Smooth muscle cell (in vitro differentiated cells): ENCODE data around the gene CFAP57. TPM values are rescaled to one million over a fixed set of nuclear protein-coding genes. Genes with fewer than 3 reads are reported as not detected.

Source experiments
- DNase-seq: peaks from one replicate; lab custom pipeline; 2025; ENCODE audit not compliant: unreplicated experiment; lab: John Stamatoyannopoulos, UW
- H2AFZ ChIP-seq: fragments of 200-600 bp; sonication (generic); 2 replicates; pipeline ENCODE4 v1.6.0; 2016; ENCODE audit warnings: antibody characterized with exemption, low read depth, mild to moderate bottlenecking
- H3F3A ChIP-seq: fragments of 200-600 bp; sonication (generic); 2 replicates; pipeline ENCODE4 v1.6.0; 2017; ENCODE audit warnings: antibody characterized with exemption, low read depth
- H3K27ac ChIP-seq: fragments of 200-600 bp; sonication (generic); 2 replicates; pipeline ENCODE4 v1.5.1; 2016; ENCODE audit warnings: low read depth, mild to moderate bottlenecking
- H3K27me3 ChIP-seq: fragments of 200-600 bp; sonication (generic); 2 replicates; pipeline ENCODE4 v1.6.1; 2016; ENCODE audit warnings: low read depth, mild to moderate bottlenecking
- H3K36me3 ChIP-seq: fragments of 200-600 bp; sonication (generic); 2 replicates; pipeline ENCODE4 v1.5.1; 2016; ENCODE audit warnings: low read depth
- H3K4me1 ChIP-seq: fragments of 200-600 bp; sonication (generic); 2 replicates; pipeline ENCODE4 v1.5.1; 2016; ENCODE audit warnings: low read depth
- H3K4me2 ChIP-seq: fragments of 200-600 bp; sonication (generic); 2 replicates; pipeline ENCODE4 v1.6.0; 2016; ENCODE audit warnings: mild to moderate bottlenecking
- H3K4me3 ChIP-seq: fragments of 200-600 bp; sonication (generic); 2 replicates; pipeline ENCODE4 v1.5.1; 2016; ENCODE audit warnings: mild to moderate bottlenecking
- H3K79me2 ChIP-seq: fragments of 200-600 bp; sonication (generic); 2 replicates; pipeline ENCODE4 v1.6.0; 2016; ENCODE audit warnings: low read depth, mild to moderate bottlenecking
- H3K9ac ChIP-seq: fragments of 200-600 bp; sonication (generic); 2 replicates; pipeline ENCODE4 v1.6.0; 2016; ENCODE audit warnings: low read depth
- H3K9me3 ChIP-seq: fragments of 200-600 bp; sonication (generic); replicated peaks from 2 replicates; pipeline ENCODE4 v1.5.1; 2016; ENCODE audit warnings: low read depth
- H4K20me1 ChIP-seq: fragments of 200-600 bp; sonication (generic); 2 replicates; pipeline ENCODE4 v1.6.0; 2016; ENCODE audit warnings: low read depth
- WGBS: methylation state at CpG from one replicate; pipeline ENCODE4 v1.1.7; 2016; ENCODE audit warnings: low lambda C conversion rate; 5-methylcytosine and 5-hydroxymethylcytosine counted together
- polyA plus RNA-seq: library from polyadenylated mRNA; unstranded; fragments of >200 nt; fragmentation: Nextera tagmentation; extraction: Ambion mirVana; gene quantifications from 2 replicates; pipeline ENCODE4 v1.2.1, GENCODE V29; 2016
- total RNA-seq: library from RNA; depleted of rRNA; stranded (reverse); fragments of >200 nt; gene quantifications from 2 replicates; pipeline ENCODE4 v1.2.3, GENCODE V29; 2014
- TF ChIP-seq, protein P1 (sequence below): fragments of 200-600 bp; sonication (generic); IDR thresholded peaks from 2 replicates; pipeline ENCODE4 v1.5.1; 2017; ENCODE audit warnings: borderline replicate concordance, mild to moderate bottlenecking, antibody characterized with exemption; ENCODE audit not compliant: insufficient read depth, poor library complexity, severe bottlenecking

CFAP57 gene
- total and polyA plus RNA-seq, 2 experiments from 2014 or later, result 0.22 TPM; not detected in 1

DNA sequence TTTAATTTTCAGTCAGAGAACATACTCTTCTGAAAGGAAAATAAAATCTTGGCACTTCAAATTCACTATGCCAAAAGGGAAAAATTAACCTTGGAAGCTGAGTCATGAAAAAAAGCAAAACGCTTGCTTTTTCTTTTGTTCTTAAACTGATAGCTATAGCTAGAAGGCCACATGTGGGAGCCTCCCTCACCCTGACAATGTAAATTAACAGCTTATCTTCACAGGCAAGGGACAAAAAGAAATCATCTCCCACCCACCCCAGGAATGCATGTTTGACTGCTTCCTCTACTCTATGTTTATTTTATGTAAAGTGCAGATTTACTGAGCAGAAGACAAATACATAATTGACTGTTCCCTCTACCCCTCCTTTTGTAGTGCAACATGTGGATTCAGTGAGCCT, 38.1 kb upstream of the CFAP57 start:
- Histone ChIP-seq H3K9me3 (no peaks in the 10 kb centered on the region), H2AFZ (no peak overlapping the region), H3K27me3 (no peaks in the 10 kb centered on the region), H3K36me3 (no peaks in the 10 kb centered on the region), H3F3A (no peaks in the 10 kb centered on the region), H3K79me2 (no peaks in the 10 kb centered on the region), H3K4me3 (no peak overlapping the region), H3K27ac (no peak overlapping the region), H3K4me2 (no peak overlapping the region), H3K9ac (no peak overlapping the region), H4K20me1 (no peaks in the 10 kb centered on the region), H3K4me1 (no peaks in the 10 kb centered on the region)
- 63% methylated on average over 1 of the region's 1 CpG for WGBS
- TF ChIP-seq, protein P1, sequence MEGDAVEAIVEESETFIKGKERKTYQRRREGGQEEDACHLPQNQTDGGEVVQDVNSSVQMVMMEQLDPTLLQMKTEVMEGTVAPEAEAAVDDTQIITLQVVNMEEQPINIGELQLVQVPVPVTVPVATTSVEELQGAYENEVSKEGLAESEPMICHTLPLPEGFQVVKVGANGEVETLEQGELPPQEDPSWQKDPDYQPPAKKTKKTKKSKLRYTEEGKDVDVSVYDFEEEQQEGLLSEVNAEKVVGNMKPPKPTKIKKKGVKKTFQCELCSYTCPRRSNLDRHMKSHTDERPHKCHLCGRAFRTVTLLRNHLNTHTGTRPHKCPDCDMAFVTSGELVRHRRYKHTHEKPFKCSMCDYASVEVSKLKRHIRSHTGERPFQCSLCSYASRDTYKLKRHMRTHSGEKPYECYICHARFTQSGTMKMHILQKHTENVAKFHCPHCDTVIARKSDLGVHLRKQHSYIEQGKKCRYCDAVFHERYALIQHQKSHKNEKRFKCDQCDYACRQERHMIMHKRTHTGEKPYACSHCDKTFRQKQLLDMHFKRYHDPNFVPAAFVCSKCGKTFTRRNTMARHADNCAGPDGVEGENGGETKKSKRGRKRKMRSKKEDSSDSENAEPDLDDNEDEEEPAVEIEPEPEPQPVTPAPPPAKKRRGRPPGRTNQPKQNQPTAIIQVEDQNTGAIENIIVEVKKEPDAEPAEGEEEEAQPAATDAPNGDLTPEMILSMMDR, result no peak
- DNase-seq, result no peak

DNA sequence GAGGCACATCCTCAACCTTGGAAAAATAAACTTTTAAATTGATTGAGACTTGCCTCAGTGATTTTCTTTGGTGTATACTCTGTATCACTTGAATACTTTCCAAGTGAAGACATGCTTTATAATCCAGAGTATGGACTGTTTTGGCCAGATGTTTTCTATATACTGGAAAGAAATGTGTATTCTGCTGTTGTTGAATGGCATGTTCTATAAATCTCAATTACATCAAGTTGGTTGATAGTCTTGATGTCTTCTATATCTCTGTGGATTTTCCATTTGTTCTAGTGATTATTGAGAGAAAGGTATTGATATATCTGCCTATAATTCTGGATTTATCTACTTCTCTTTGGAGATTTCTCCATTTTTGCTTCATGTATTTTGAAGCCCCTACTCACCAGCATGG, 37.5 kb upstream of the CFAP57 start:
- no peaks in the 10 kb centered on the region for H3K9me3 ChIP-seq

DNA sequence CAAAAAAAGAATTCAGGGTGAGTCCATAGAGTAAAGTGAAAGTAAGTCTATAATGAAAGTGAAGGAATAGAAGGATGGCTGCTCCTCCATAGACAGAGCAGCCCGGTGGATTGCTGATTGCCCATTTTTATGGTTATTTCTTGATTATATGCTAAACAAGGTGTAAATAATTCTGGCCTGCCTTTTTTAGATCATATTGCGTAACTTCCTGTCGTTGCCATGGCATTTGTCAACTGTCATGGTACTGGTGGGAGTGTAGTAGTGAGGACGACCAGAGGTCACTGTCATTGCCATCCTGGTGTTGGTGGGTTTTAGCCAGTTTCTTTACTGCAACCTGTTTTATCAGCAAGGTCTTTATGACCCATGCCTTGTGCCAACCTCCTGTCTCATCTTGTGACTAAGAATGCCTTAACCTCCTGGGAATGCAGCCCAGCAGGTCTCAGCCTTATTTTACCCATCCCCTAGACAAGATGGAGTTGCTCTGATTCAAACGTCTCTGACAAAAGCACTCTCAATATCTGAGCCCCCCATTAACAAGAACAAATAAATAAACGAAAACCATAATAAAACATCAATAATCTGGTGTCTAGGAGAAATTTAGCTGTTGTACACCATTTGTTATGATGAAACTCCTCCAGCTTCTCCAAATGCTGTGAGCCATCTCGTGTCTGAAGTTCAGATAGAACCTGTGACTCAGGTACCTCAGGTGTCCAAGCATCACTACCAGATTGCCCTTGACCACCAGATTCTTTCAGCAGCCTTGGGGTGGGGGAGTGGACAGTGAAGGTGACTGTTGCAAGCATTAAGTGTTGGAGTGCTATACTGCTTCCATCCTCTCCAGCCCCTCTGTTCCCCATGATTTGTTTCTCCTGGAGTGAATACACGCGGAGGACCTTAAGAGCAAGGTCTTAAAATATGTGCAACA, 36.0 kb upstream of the CFAP57 start:
- H4K20me1 ChIP-seq, result no peaks in the 10 kb centered on the region
- no peaks in the 10 kb centered on the region for H3K27me3 ChIP-seq
- H3F3A ChIP-seq, result no peaks in the 10 kb centered on the region
- WGBS, result 87% methylated on average over 9 of the region's 9 CpGs
- H3K9ac ChIP-seq, result peak overlapping the region; percentile 25
- H2AFZ ChIP-seq, result no peak overlapping the region
- H3K4me1 ChIP-seq, result no peaks in the 10 kb centered on the region
- TF ChIP-seq, protein P1, result no peak
- peak overlapping the region; percentile 10 for H3K4me2 ChIP-seq
- H3K9me3 ChIP-seq, result peaks cover 3% of the 10 kb centered on the region
- H3K4me3 ChIP-seq, result no peak overlapping the region
- H3K79me2 ChIP-seq, result no peaks in the 10 kb centered on the region
- peak overlapping the region; percentile 76 for H3K27ac ChIP-seq
- DNase-seq, result no peak
- no peaks in the 10 kb centered on the region for H3K36me3 ChIP-seq

More for the DNA sequence above, 37.5 kb upstream of the CFAP57 start:
- H3K27me3 ChIP-seq, result no peaks in the 10 kb centered on the region
- H3K79me2 ChIP-seq, result no peaks in the 10 kb centered on the region
- TF ChIP-seq, protein P1, result no peak
- H3K27ac ChIP-seq, result no peak overlapping the region
- H3K4me1 ChIP-seq, result no peaks in the 10 kb centered on the region
- H2AFZ ChIP-seq, result no peak overlapping the region
- no peaks in the 10 kb centered on the region for H4K20me1 ChIP-seq
- no peak overlapping the region for H3K4me2 ChIP-seq
- H3K36me3 ChIP-seq, result no peaks in the 10 kb centered on the region
- no peak overlapping the region for H3K9ac ChIP-seq
- H3K4me3 ChIP-seq, result no peak overlapping the region
- H3F3A ChIP-seq, result no peaks in the 10 kb centered on the region
- DNase-seq, result no peak
